HepG2 (cell line): ENCODE results near the gene WNK4. TPM values are rescaled to one million over a fixed set of nuclear protein-coding genes. Genes with fewer than 3 reads are reported as not detected.

Source experiments
- ATAC-seq: fragments of 200-7000 bp; cut with Tn5 transposase; 3 replicates; pipeline ENCODE4 v1.9.1; 2020; ENCODE audit warnings: mild to moderate bottlenecking, moderate library complexity
- BruUV-seq: library from RNA; stranded (reverse); fragments of 400-500 nt; replicated peaks from 2 replicates; lab custom pipeline; 2021; lab: Mats Ljungman, UMichigan
- CTCF ChIA-PET: fragments of 300-600 bp; formaldehyde crosslinking; extraction: SDS; loops from one replicate; lab custom pipeline; 2021; ENCODE audit warnings: low total read pairs, inconsistent platforms, low intra/inter-chr PET ratio; lab: Yijun Ruan, JAX
- POLR2A ChIA-PET: fragments of 350-600 bp; sonication (Branson Sonifier 250); formaldehyde crosslinking; loops from one replicate; lab custom pipeline; 2020; ENCODE audit warnings: antibody characterized with exemption, inconsistent platforms; lab: Yijun Ruan, JAX
- DNase-seq: peaks from one replicate; pipeline ENCODE4 v3.0.0-alpha.2; 2015; ENCODE audit warnings: low spot score
- FAIRE-seq: peaks from 3 replicates; lab custom pipeline; 2011; peaks lifted over from hg19 to GRCh38; lab: Jason Lieb, UNC
- H2AFZ ChIP-seq: one replicate; pipeline ENCODE4 v1.6.1; 2011; ENCODE audit warnings: low read length, inconsistent platforms
- H3K27ac ChIP-seq: fragments of 300-600 bp; 3 replicates; pipeline ENCODE4 v1.8.0; 2011; ENCODE audit warnings: mixed run types, mild to moderate bottlenecking, mixed read lengths, low read length, inconsistent platforms; ENCODE audit not compliant: insufficient read depth; ENCODE audit errors: extremely low read length
- H3K27me3 ChIP-seq, 2 experiments: fragments of 200-600 bp in 1 of 2; 2 replicates in 1 of 2; 3 replicates in 1 of 2; pipeline versions ENCODE4 v1.6.0 to v1.8.0; 2011; ENCODE audit warnings: low read length in 2 of 2, mild to moderate bottlenecking in 2 of 2, moderate library complexity in 2 of 2, inconsistent platforms in 1 of 2; ENCODE audit not compliant: insufficient read depth in 2 of 2, control insufficient read depth in 1 of 2
- H3K36me3 ChIP-seq, 2 experiments: fragments of 200-600 bp in 1 of 2; replicated peaks in 1 of 2; 2 replicates in 1 of 2; 3 replicates in 1 of 2; pipeline versions ENCODE4 v1.5.1 to v1.8.0; 2011; ENCODE audit warnings: low read length in 2 of 2, inconsistent platforms in 1 of 2; ENCODE audit not compliant: insufficient read depth in 2 of 2, control insufficient read depth in 1 of 2
- H3K4me1 ChIP-seq: 2 replicates; pipeline ENCODE4 v1.5.1; 2012; ENCODE audit warnings: low read length, inconsistent platforms; ENCODE audit not compliant: insufficient read depth
- H3K4me2 ChIP-seq: 2 replicates; pipeline ENCODE4 v1.6.0; 2011; ENCODE audit warnings: low read depth, low read length, inconsistent platforms
- H3K4me3 ChIP-seq, 3 experiments: fragments of 200-600 bp in 1 of 3; sonication (generic), shearing (Covaris generic) in 1 of 3; replicated peaks in 1 of 3; 2 replicates each; pipeline ENCODE4 v1.5.1; 2011 to 2016; ENCODE audit warnings: low read length in 3 of 3, inconsistent platforms in 2 of 3, low read depth in 2 of 3, mild to moderate bottlenecking in 2 of 3, control low read depth in 1 of 3, mixed read lengths in 1 of 3; ENCODE audit not compliant: insufficient read depth in 1 of 3
- H3K79me2 ChIP-seq: one replicate; pipeline ENCODE4 v1.6.1; 2011; ENCODE audit warnings: low read length, inconsistent platforms; ENCODE audit not compliant: insufficient read depth
- H3K9ac ChIP-seq: 2 replicates; pipeline ENCODE4 v1.6.0; 2011; ENCODE audit warnings: mild to moderate bottlenecking, low read depth, low read length, inconsistent platforms; ENCODE audit not compliant: insufficient read depth
- H3K9me3 ChIP-seq: 2 replicates; pipeline ENCODE4 v1.5.1; 2012; ENCODE audit warnings: mild to moderate bottlenecking, low read length
- H4K20me1 ChIP-seq: 2 replicates; pipeline ENCODE4 v1.6.0; 2011; ENCODE audit warnings: inconsistent platforms, mild to moderate bottlenecking, low read length, moderate library complexity; ENCODE audit not compliant: insufficient read depth
- AGO2 ChIP-seq: fragments of 200-400 bp; formaldehyde crosslinking; optimal IDR thresholded peaks from 2 replicates; pipeline ENCODE3; 2017; ENCODE audit warnings: mild to moderate bottlenecking, low read depth, low read length, moderate library complexity
- BORCS8-MEF2B ChIP-seq: sonication (generic); formaldehyde crosslinking; IDR thresholded peaks from 2 replicates; pipeline ENCODE4 v1.8.0; 2022; ENCODE audit warnings: mild to moderate bottlenecking, missing genetic modification reagents
- ESRRA ChIP-seq: sonication (generic); formaldehyde crosslinking; IDR thresholded peaks from 2 replicates; pipeline ENCODE4 v1.5.1; 2020; ENCODE audit warnings: mild to moderate bottlenecking, low read depth, missing genetic modification reagents
- FOXA3 ChIP-seq: IDR thresholded peaks from 2 replicates; pipeline ENCODE4 v1.6.1; 2016; ENCODE audit warnings: missing genetic modification reagents, missing compliant biosample characterization
- HMGXB4 ChIP-seq, 2 experiments: sonication (generic) in 1 of 2; formaldehyde crosslinking in 1 of 2; IDR thresholded peaks; 2 replicates each; pipeline versions ENCODE4 v1.4.0 to v1.6.1; 2018 to 2020; ENCODE audit warnings: missing genetic modification reagents in 2 of 2, borderline replicate concordance in 1 of 2, low read depth in 1 of 2, mild to moderate bottlenecking in 1 of 2, missing biosample characterization in 1 of 2
- KLF6 ChIP-seq: IDR thresholded peaks from 2 replicates; pipeline ENCODE4 v1.8.0; 2016; ENCODE audit warnings: missing biosample characterization, missing genetic modification reagents
- NONO ChIP-seq, 2 experiments: fragments of 450-650 bp in 1 of 2; sonication (generic) in 1 of 2; formaldehyde crosslinking in 1 of 2; IDR thresholded peaks in 1 of 2; conservative IDR thresholded peaks in 1 of 2; 2 replicates each; pipeline versions ENCODE4 v1.6.1 to v1.8.0; 2017 to 2022; ENCODE audit warnings: mild to moderate bottlenecking in 1 of 2, missing genetic modification reagents in 1 of 2, moderate library complexity in 1 of 2
- NRL ChIP-seq: sonication (generic); formaldehyde crosslinking; IDR thresholded peaks from 2 replicates; pipeline ENCODE4 v1.5.0; 2020; ENCODE audit warnings: missing genetic modification reagents, mild to moderate bottlenecking, moderate library complexity, borderline replicate concordance
- RBFOX2 ChIP-seq: fragments of 200-400 bp; formaldehyde crosslinking; IDR thresholded peaks from 2 replicates; pipeline ENCODE4 v1.6.1; 2017; ENCODE audit warnings: low read depth, mild to moderate bottlenecking, low read length
- SP4 ChIP-seq: sonication (generic); formaldehyde crosslinking; IDR thresholded peaks from 2 replicates; pipeline ENCODE4 v1.8.1; 2023; ENCODE audit warnings: mild to moderate bottlenecking, missing genetic modification reagents
- ZBTB46 ChIP-seq: sonication (generic); formaldehyde crosslinking; IDR thresholded peaks from 2 replicates; pipeline ENCODE4 v1.4.0; 2020; ENCODE audit warnings: mild to moderate bottlenecking, missing genetic modification reagents, borderline replicate concordance
- ZNF124 ChIP-seq: sonication (generic); formaldehyde crosslinking; IDR thresholded peaks from 2 replicates; pipeline ENCODE4 v1.4.0; 2020; ENCODE audit warnings: missing genetic modification reagents
- ZNF138 ChIP-seq: sonication (generic); formaldehyde crosslinking; IDR thresholded peaks from 2 replicates; pipeline ENCODE4 v1.5.0; 2020; ENCODE audit warnings: mild to moderate bottlenecking, low read depth, missing genetic modification reagents
- ZNF30 ChIP-seq: sonication (generic); formaldehyde crosslinking; IDR thresholded peaks from 2 replicates; pipeline ENCODE4 v1.5.0; 2020; ENCODE audit warnings: mild to moderate bottlenecking, missing genetic modification reagents
- ZSCAN30 ChIP-seq: sonication (generic); formaldehyde crosslinking; IDR thresholded peaks from 2 replicates; pipeline ENCODE4 v1.5.0; 2020; ENCODE audit warnings: mild to moderate bottlenecking, missing genetic modification reagents
- WGBS: methylation state at CpG from one replicate; pipeline ENCODE4 v1.1.6; 2017; ENCODE audit warnings: low lambda C conversion rate; 5-methylcytosine and 5-hydroxymethylcytosine counted together
- in situ Hi-C: cut with HindIII; loops from 2 replicates; pipeline ENCODE4 v1.10.0; 2017; ENCODE audit warnings: low pct_unique_long_range_greater_than_20kb; ENCODE audit not compliant: extremely low pct_ligation_motif_present
- intact Hi-C: fragments of 100-400 bp; cut with micrococcal nuclease; formaldehyde crosslinking; loops from one replicate; pipeline ENCODE4 v1.10.0; 2022; ENCODE audit not compliant: unreplicated experiment
- polyA plus RNA-seq, 8 experiments: library from polyadenylated mRNA; depleted of rRNA in 3 of 8; stranded (reverse) in 7 of 8; unstranded in 1 of 8; fragments of >200 nt; fragmentation: Illumina TruSeq in 4 of 8; extraction: Trizol in 4 of 8; gene quantifications; 2 replicates each; pipeline versions ENCODE4 v1.2.1 to v1.2.3, GENCODE V29; 2011 to 2016; ENCODE audit warnings: low read depth in 4 of 8, missing spikeins in 1 of 8, mixed read lengths in 1 of 8; ENCODE audit not compliant: insufficient read depth in 1 of 8
- total RNA-seq, 5 experiments: library from RNA; depleted of rRNA; stranded (reverse); fragments of >200 nt; fragmentation: Illumina TruSeq; extraction: Trizol; gene quantifications; 2 replicates each; pipeline ENCODE4 v1.2.3, GENCODE V29; 2016; ENCODE audit warnings: low read depth in 1 of 5

The WNK4 gene
- total and polyA plus RNA-seq, 2 of the 13 experiments (the other 11 are each of a cell fraction or from before 2014, with no cell fraction given): 2.7 to 13.7 TPM

- TF ChIP-seq HMGXB4 (CRISPR knock-in tag; IDR thresholded peaks at IDR 0.05; ENCODE audit: borderline replicate concordance in 1 of 2, low read depth in 1 of 2): no peak
- TF ChIP-seq BORCS8-MEF2B (CRISPR knock-in tag): no peak
- no peak for TF ChIP-seq ESRRA (CRISPR knock-in tag)
- TF ChIP-seq SP4 (CRISPR knock-in tag): no peak
- no peak for TF ChIP-seq FOXA3 (CRISPR knock-in tag)
- no peak for TF ChIP-seq NONO (IDR thresholded peaks at IDR 0.05)
- 0 out of 2 replicates have a peak, but pooled peaks have one; percentile 28 for TF ChIP-seq NONO (CRISPR knock-in tag; conservative IDR thresholded peaks at IDR 0.05)
- no peak for TF ChIP-seq ZNF30
- 0 out of 2 replicates have a peak, but pooled peaks have one; percentile 32 for TF ChIP-seq ZNF138
Measured at GRCh38 chr17:42783062-42783790, 2.8 kb downstream of the WNK4 start (continued).

- peaks cover 22 to 33% of the 10 kb centered on the region in 2 experiments; a peak in 4 of 5 replicates for H3K36me3 ChIP-seq
- H4K20me1 ChIP-seq: peaks cover 4% of the 10 kb centered on the region; the same call in 1 of the 2 replicates
- TF ChIP-seq NRL (CRISPR knock-in tag) (0 out of 2 replicates have a peak, but pooled peaks have one; percentile 3), ZSCAN30 (CRISPR knock-in tag) (no peak), RBFOX2 (peak; percentile 38; the same call in 1 of the 2 replicates), AGO2 (peak; percentile 76), ZBTB46 (CRISPR knock-in tag) (no peak), ZNF124 (CRISPR knock-in tag) (no peak), KLF6 (CRISPR knock-in tag) (no peak)
- H3K4me3 ChIP-seq: no peak overlapping the region
- no peak overlapping the region for H3K4me2 ChIP-seq
- in situ Hi-C loops: no loop called here
- no peaks in the 10 kb centered on the region for H3K9me3 ChIP-seq
- intact Hi-C loops: no loop called here
- no peak overlapping the region for H3K9ac ChIP-seq
- no TSS peak for BruUV-seq
- no peaks in the 10 kb centered on the region; a peak in 1 of 5 replicates for H3K27me3 ChIP-seq
- DNase-seq (no peak), ATAC-seq (no peak), FAIRE-seq (no peak)
- CTCF ChIA-PET: no interaction called here
- POLR2A ChIA-PET: interaction anchor here (3.3 to 8.4 kb wide), 5 partner anchors 9 to 39 kb away, joined by 21 to 278 read pairs (median 75); partner anchors contain the start of genes BECN1, CNTD1, COA3 and RAMP2
- no peak overlapping the region for H3K27ac ChIP-seq
- H3K79me2 ChIP-seq: peaks cover 23% of the 10 kb centered on the region
- no peak overlapping the region for H2AFZ ChIP-seq
- 95% methylated on average over 14 of the region's 22 CpGs for WGBS
- peaks cover 31% of the 10 kb centered on the region for H3K4me1 ChIP-seq
Measured at GRCh38 chr17:42783791-42784138, 3.4 kb downstream of the WNK4 start.
